Fibroblast of the aortic adventitia (primary cell): ENCODE results near the gene SLC46A2. TPM values are rescaled to one million over a fixed set of nuclear protein-coding genes. Genes with fewer than 3 reads are reported as not detected.

Experiments used
- DNase-seq: peaks from one replicate; pipeline ENCODE4 v3.0.0-alpha.2; 2010; ENCODE audit warnings: low read depth
- H3K4me3 ChIP-seq: 2 replicates; pipeline ENCODE4 v1.5.1; 2011; ENCODE audit warnings: low read depth, mild to moderate bottlenecking, control low read depth, low read length, moderate library complexity
- CTCF ChIP-seq: IDR thresholded peaks from 2 replicates; pipeline ENCODE4 v1.5.1; 2011; ENCODE audit warnings: mild to moderate bottlenecking, low read length, control low read depth, inconsistent platforms; ENCODE audit not compliant: insufficient read depth
- total RNA-seq: library from RNA; depleted of rRNA; stranded (reverse); fragments of >200 nt; gene quantifications from 2 replicates; pipeline ENCODE4 v1.2.3, GENCODE V29; 2012; ENCODE audit warnings: low replicate concordance

Gene SLC46A2
- total RNA-seq, 1 donor: not detected

- H3K4me3 ChIP-seq: no peak overlapping the region
- no peak for TF ChIP-seq CTCF
- no peak for DNase-seq
Observed at GRCh38 chr9:112838342-112838741, 52.3 kb downstream of the SLC46A2 start.

DNA sequence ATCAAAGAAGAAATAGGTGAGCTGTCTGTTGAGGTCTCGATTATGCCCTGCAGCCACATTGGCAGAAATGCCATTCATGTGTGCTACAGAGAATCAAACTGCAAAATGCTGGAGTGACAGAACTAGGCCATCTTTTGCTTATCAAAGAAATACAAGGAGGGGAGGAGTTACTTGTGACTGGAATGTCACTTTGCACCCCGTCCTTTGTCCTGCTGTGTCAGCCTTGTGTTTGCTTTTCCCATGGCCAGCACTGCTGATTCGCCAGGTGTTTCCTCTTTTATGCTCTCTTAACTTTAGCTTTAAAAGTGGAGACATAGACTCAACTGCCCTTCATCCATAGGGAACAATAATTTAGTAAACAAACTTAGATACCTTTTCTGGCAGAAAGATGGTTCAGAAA, 54.3 kb downstream of the SLC46A2 start:
- H3K4me3 ChIP-seq: no peak overlapping the region
- no peak for TF ChIP-seq CTCF
- DNase-seq: no peak

GRCh38 chr9:112833081-112833480, 57.6 kb downstream of the SLC46A2 start:
- no peak overlapping the region for H3K4me3 ChIP-seq
- no peak for TF ChIP-seq CTCF
- no peak for DNase-seq

GRCh38 chr9:112831969-112832368, 58.7 kb downstream of the SLC46A2 start:
- DNase-seq: no peak
- no peak for TF ChIP-seq CTCF
- H3K4me3 ChIP-seq: no peak overlapping the region

GRCh38 chr9:112831281-112831851, 59.3 kb downstream of the SLC46A2 start:
- no peak for TF ChIP-seq CTCF
- peak; percentile 59 for DNase-seq
- H3K4me3 ChIP-seq: no peak overlapping the region

Other genes with a start within 250 kb of the SLC46A2 start
- 39.1 and 98.9 TPM in 2 replicates for gene INIP, start 172.8 kb downstream of the SLC46A2 start, total RNA-seq
- 22.0 and 24.1 TPM in 2 replicates for gene SNX30, start 140.1 kb downstream of the SLC46A2 start, total RNA-seq
- 4.3 and 4.4 TPM in 2 replicates for gene ZNF883, start 121.3 kb upstream of the SLC46A2 start, total RNA-seq
- 0.82 and 3.6 TPM in 2 replicates for gene ZFP37, start 165.8 kb upstream of the SLC46A2 start, total RNA-seq